NCI-H69 (cell line): ENCODE results near the gene DISP3.

Experiments used
- DNase-seq: peaks from one replicate; lab custom pipeline; 2025; lab: John Stamatoyannopoulos, UW

The DISP3 gene

DNA sequence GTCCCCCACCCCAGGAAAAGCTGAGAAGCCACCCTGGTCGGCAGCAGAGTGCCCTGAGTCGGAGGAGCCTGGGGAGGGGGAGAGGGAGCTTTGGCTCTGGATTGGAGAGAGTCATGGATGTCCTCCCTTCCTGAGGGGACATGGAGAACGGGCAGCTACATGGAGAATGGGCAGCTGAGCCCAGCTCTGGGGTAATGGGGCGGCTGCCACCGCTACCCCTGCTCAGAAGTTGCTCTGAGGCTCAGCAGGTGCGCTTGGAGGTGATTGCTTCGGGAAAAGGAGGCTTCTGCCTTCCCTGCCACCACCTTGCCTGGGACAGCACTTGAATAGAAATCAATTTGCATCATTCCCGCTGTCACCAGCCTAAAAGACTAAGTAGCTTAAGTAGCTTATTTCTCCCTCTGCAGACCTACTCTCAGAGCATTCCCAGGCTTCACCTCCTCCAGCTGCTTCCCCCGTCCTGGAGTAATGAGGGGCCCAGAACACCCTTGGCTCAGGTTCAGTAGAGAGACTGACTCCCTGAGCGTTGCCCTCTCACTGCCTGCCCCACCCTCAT, 8.3 kb downstream of the DISP3 start:
- DNase-seq: no peak

GRCh38 chr1:11488201-11488770, 9.3 kb downstream of the DISP3 start:
- DNase-seq: no peak

DNA sequence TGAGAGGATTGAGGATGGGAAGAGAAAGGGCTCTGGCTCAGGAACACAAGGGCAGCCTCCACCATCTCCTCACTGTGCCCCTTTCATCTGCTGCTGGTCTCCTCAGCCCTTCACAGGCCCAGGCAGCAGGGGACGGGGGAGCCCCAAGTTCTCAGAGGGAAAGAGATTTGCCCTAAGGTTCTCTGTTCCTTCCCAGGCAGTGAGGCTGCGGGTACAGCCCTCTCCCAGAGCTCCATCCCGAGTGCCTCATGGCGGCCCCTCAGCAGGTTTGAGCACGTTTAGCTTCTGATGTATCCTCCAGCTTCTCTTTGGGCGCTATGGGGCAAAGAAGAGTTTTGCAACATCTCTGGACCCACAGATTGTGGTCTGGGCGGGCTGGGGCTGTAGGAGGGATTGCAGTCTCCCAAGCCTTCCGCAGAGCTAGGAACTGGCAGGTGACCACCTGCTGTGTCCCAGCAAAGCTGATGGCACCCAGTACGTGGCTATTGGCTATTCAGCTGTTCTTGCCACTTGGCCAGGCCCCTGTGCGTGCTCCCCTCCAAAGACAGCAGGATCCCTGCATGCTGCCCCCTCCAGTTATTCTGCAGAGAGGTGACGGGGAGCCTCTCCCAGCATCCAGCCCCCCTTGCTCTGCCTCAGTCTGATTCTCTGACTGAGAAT, 10.1 kb downstream of the DISP3 start:
- no peak for DNase-seq

GRCh38 chr1:11492235-11492634, 13.3 kb downstream of the DISP3 start:
- peak; percentile 26 for DNase-seq

- no peak for DNase-seq
Observed at GRCh38 chr1:11493972-11494655, 15.2 kb downstream of the DISP3 start.

DNA sequence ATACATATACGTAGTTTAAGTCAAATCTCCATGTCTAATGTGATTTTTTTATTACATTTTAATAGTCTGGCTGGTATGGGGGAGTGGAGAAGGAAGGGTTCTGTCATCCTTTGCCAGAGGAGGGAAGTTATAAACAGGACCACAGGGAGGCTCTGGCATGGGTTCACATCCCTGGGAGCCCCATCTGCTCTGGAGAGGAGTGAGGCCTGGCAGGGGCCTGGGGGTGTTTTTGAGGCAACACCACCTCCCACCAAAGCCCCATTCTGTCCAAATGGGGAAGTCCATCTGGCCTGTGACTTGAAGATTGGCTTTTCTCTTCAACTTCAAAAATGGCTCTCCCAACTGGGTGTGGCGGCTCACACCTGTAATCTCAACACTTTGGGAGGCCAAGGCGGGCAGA, 15.8 kb downstream of the DISP3 start:
- DNase-seq: peak; percentile 18

GRCh38 chr1:11495579-11495978, 16.6 kb downstream of the DISP3 start:
- DNase-seq: no peak

DNA sequence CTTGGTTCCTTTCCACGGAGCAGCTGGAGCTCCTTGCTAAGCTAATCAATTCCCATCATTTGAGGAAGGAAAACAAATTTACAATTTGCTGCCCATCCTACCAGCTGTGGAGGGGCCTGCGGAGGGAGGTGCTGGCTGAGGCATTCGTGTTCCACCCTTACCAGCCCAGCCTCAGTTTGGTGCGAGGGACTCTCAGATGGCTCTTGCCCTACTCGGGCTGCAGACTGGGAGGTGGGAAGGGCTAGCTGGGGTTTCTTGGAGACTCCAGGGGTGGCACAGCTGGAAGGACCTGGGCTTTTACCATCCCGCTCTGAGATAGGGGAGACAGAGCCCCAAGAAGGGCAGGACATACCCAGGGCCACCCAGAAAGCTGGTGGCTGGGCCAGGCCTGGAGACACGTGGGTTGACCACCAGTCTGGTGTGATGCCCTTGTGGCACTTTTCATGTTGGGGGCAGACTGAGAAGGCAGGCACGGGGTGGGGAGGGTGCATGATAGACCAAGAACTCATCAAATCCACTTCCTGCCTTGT, 17.7 kb downstream of the DISP3 start:
- DNase-seq: no peak

- DNase-seq: no peak
Observed at GRCh38 chr1:11498956-11499594, 20.1 kb downstream of the DISP3 start.

- peak; percentile 49 for DNase-seq
Observed at GRCh38 chr1:11499601-11500331, 20.8 kb downstream of the DISP3 start.

- no peak for DNase-seq
Observed at GRCh38 chr1:11500881-11501280, 21.9 kb downstream of the DISP3 start.

DNA sequence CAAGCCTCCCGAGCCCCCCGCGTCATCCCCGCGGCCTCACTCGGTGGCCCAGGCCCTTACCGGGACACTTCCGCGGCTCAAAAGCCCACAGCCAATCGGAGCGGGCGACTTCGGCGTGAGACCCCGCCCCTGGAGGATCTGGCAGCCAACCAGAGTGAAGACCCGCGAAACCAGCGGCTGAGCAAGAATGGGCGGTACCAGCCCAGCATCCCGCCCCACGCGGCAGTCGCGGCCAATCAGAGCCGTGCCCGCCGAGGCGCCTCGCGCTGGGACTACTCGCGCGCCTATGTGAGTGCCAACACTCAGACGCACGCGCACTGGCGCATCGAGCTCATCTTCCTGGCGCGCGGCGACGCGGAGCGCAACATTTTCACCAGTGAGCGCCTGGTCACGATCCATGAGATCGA, 22.5 kb downstream of the DISP3 start:
- no peak for DNase-seq

GRCh38 chr1:11501906-11502485, 23.0 kb downstream of the DISP3 start:
- no peak for DNase-seq

- no peak for DNase-seq
Observed at GRCh38 chr1:11502516-11502915, 23.6 kb downstream of the DISP3 start.

- DNase-seq: no peak
Observed at GRCh38 chr1:11504599-11504998, 25.6 kb downstream of the DISP3 start.

- no peak for DNase-seq
Observed at GRCh38 chr1:11505591-11506538, 26.9 kb downstream of the DISP3 start.

GRCh38 chr1:11507309-11507708, 28.4 kb downstream of the DISP3 start:
- no peak for DNase-seq

DNA sequence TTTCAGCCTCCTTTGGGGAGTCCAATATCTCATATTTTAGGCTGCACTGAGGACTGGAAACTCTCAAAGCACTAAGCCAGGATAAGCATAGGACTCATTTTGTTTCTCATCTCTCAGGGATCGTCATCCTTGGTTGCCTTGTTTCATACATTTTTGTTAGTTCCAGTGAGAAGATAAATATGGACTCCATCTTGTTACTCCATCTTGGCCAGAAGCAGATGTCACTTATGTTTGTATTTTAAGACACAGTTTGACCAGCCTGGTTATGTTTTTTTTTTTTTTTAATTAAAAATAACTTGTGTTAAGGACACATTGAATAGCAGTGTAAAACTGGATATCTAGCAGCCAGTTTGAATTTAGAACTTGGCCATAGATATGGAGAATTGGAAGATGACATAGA, 34.7 kb downstream of the DISP3 start:
- no peak for DNase-seq

GRCh38 chr1:11514366-11514765, 35.4 kb downstream of the DISP3 start:
- no peak for DNase-seq
